Measurements from ENCODE around the gene PTPRM. TPM values are rescaled to one million over a fixed set of nuclear protein-coding genes. Genes with fewer than 3 reads are reported as not detected.

PTPRM gene
- total RNA-seq, 1 donor from 2014 or later: 131 TPM

DNA sequence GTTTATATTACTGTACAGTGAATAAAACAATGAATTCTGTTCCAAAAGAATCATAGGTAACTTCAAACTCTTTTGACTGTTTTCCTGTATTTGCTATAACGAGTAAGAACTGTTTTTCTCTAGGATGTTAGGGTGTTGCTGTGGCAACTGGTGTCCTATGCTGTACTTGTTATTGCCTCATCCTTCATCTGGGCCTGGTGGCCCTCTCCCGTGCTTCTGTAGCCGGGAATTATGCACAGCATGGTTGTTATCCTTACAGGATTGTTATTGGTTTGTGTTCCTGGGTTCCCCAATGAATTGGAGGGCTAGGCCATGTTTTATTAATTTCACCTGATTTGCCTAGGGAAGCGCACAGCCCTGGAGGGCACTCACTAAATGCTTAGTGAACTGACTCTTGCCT is 279.2 kb downstream of the PTPRM start:
- H3K36me3 Mint-ChIP-seq (ENCODE audit: low read depth): peaks cover 15% of the 10 kb centered on the region
- peaks cover 12% of the 10 kb centered on the region for H3K4me1 Mint-ChIP-seq (ENCODE audit: low read depth)
- peaks cover 20% of the 10 kb centered on the region for H3K9me3 Mint-ChIP-seq (ENCODE audit: low read depth)
- TF ChIP-seq, protein P1, sequence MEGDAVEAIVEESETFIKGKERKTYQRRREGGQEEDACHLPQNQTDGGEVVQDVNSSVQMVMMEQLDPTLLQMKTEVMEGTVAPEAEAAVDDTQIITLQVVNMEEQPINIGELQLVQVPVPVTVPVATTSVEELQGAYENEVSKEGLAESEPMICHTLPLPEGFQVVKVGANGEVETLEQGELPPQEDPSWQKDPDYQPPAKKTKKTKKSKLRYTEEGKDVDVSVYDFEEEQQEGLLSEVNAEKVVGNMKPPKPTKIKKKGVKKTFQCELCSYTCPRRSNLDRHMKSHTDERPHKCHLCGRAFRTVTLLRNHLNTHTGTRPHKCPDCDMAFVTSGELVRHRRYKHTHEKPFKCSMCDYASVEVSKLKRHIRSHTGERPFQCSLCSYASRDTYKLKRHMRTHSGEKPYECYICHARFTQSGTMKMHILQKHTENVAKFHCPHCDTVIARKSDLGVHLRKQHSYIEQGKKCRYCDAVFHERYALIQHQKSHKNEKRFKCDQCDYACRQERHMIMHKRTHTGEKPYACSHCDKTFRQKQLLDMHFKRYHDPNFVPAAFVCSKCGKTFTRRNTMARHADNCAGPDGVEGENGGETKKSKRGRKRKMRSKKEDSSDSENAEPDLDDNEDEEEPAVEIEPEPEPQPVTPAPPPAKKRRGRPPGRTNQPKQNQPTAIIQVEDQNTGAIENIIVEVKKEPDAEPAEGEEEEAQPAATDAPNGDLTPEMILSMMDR (IDR thresholded peaks at IDR 0.05): no peak
- no peaks in the 10 kb centered on the region for H3K27me3 Mint-ChIP-seq (ENCODE audit: low read depth)
- no peak for DNase-seq (ENCODE audit: low spot score)
- no peak overlapping the region for H3K27ac Mint-ChIP-seq (ENCODE audit: unreplicated experiment)
- no peak overlapping the region for H3K4me3 Mint-ChIP-seq (ENCODE audit: unreplicated experiment)

- Mint-ChIP-seq H3K9me3 (ENCODE audit: low read depth) (peaks cover 29% of the 10 kb centered on the region), H3K4me3 (ENCODE audit: unreplicated experiment) (no peak overlapping the region), H3K4me1 (ENCODE audit: low read depth) (peaks cover 13% of the 10 kb centered on the region), H3K27ac (ENCODE audit: unreplicated experiment) (no peak overlapping the region), H3K36me3 (ENCODE audit: low read depth) (peaks cover 15% of the 10 kb centered on the region), H3K27me3 (ENCODE audit: low read depth) (no peaks in the 10 kb centered on the region)
- TF ChIP-seq, protein P1 (IDR thresholded peaks at IDR 0.05): no peak
- no peak for DNase-seq (ENCODE audit: low spot score)
Measured at GRCh38 chr18:7847357-7848053, 280.4 kb downstream of the PTPRM start.

- Mint-ChIP-seq H3K27me3 (ENCODE audit: low read depth) (no peaks in the 10 kb centered on the region), H3K27ac (ENCODE audit: unreplicated experiment) (no peak overlapping the region), H3K4me3 (ENCODE audit: unreplicated experiment) (no peak overlapping the region), H3K9me3 (ENCODE audit: low read depth) (peaks cover 29% of the 10 kb centered on the region), H3K36me3 (ENCODE audit: low read depth) (peaks cover 15% of the 10 kb centered on the region), H3K4me1 (ENCODE audit: low read depth) (peaks cover 16% of the 10 kb centered on the region)
- TF ChIP-seq, protein P1 (IDR thresholded peaks at IDR 0.05): no peak
- DNase-seq (ENCODE audit: low spot score): no peak
Measured at GRCh38 chr18:7848054-7848412, 280.9 kb downstream of the PTPRM start.

DNA sequence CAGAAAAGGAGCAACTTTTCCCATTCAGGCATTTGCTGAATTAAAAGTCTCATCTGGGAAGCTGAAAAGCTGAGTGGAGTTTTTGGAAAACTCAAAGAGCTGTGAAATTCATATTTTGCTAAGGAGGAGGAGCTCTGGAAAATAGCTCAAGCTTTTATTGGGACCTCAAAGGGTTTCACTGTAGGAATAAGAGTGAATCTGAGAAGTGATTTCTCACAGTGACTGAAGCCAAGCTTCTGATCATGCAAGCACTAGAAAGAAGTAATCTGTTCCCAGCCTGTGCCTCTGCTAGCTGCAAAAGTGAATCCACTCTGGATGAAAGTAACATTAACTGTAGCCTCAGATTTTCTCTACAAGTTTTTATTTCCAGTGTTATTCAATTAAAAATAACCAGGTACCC is 283.3 kb downstream of the PTPRM start:
- no peak for DNase-seq (ENCODE audit: low spot score)
- TF ChIP-seq, protein P1 (IDR thresholded peaks at IDR 0.05): no peak
- Mint-ChIP-seq H3K4me1 (ENCODE audit: low read depth) (peaks cover 34% of the 10 kb centered on the region), H3K27me3 (ENCODE audit: low read depth) (no peaks in the 10 kb centered on the region), H3K27ac (ENCODE audit: unreplicated experiment) (peak overlapping the region; percentile 23), H3K4me3 (ENCODE audit: unreplicated experiment) (no peak overlapping the region), H3K9me3 (ENCODE audit: low read depth) (peaks cover 13% of the 10 kb centered on the region), H3K36me3 (ENCODE audit: low read depth) (peaks cover 5% of the 10 kb centered on the region)

DNA sequence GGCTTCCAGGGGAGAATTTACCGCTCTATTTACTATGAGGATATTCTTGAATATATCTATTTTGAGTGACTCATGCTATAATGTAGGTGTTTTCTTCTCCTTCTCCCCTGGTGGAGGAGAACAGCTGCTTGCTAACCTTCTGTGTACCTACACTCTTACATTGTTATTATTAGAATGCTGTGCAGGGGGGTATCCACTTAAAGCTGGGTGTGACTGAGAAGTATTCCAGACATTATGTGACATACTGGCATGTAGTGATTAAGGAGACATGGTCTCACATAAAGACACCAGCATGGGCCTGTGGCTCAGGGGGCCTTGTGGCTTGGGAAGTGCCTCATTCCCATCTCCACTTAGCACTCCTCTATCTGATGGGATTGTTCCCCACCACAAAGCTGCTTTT is 287.9 kb downstream of the PTPRM start:
- Mint-ChIP-seq H3K36me3 (ENCODE audit: low read depth) (peaks cover 2% of the 10 kb centered on the region), H3K4me3 (ENCODE audit: unreplicated experiment) (no peak overlapping the region), H3K27me3 (ENCODE audit: low read depth) (no peaks in the 10 kb centered on the region), H3K4me1 (ENCODE audit: low read depth) (peaks cover 42% of the 10 kb centered on the region), H3K27ac (ENCODE audit: unreplicated experiment) (no peak overlapping the region), H3K9me3 (ENCODE audit: low read depth) (peaks cover 13% of the 10 kb centered on the region)
- TF ChIP-seq, protein P1 (IDR thresholded peaks at IDR 0.05): no peak
- DNase-seq (ENCODE audit: low spot score): no peak
